ENCODE measurements around the gene BZW2. TPM values are rescaled to one million over a fixed set of nuclear protein-coding genes. Genes with fewer than 3 reads are reported as not detected.

BZW2 gene
- total RNA-seq, 3 donors from 2014 or later, result 44.8 to 67.0 (median 65.3) TPM

GRCh38 chr7:16697507-16698199 is 51.7 kb downstream of the BZW2 start:
- no peaks in the 10 kb centered on the region for H3K4me1 ChIP-seq (ENCODE audit: low read depth)
- ATAC-seq (no peak), DNase-seq (no peak)
- no peaks in the 10 kb centered on the region for H3K36me3 ChIP-seq (ENCODE audit: low read depth)
- H3K9me3 ChIP-seq, result no peaks in the 10 kb centered on the region
- no peak overlapping the region for H3K4me3 ChIP-seq
- no peak for TF ChIP-seq CTCF (IDR thresholded peaks at IDR 0.05)
- intact Hi-C loops (cut with DNase I, micrococcal nuclease), result no loop called here

- intact Hi-C loops (cut with DNase I, micrococcal nuclease), result no loop called here
- no peak for ATAC-seq
These were observed 52.4 kb downstream of the BZW2 start for GRCh38 chr7:16698200-16698905.

GRCh38 chr7:16702441-16702840 is 56.5 kb downstream of the BZW2 start:
- intact Hi-C loops (cut with DNase I, micrococcal nuclease), result no loop called here
- no peak for DNase-seq
- Histone ChIP-seq H3K4me1 (ENCODE audit: low read depth) (no peaks in the 10 kb centered on the region), H3K4me3 (no peak overlapping the region), H3K9me3 (no peaks in the 10 kb centered on the region), H3K36me3 (ENCODE audit: low read depth) (no peaks in the 10 kb centered on the region)
- TF ChIP-seq CTCF (IDR thresholded peaks at IDR 0.05), result no peak
- no peak for ATAC-seq

More at GRCh38 chr7:16698200-16698905, 52.4 kb downstream of the BZW2 start:
- no peak for TF ChIP-seq CTCF (IDR thresholded peaks at IDR 0.05)
- Histone ChIP-seq H3K4me3 (no peak overlapping the region), H3K4me1 (ENCODE audit: low read depth) (no peaks in the 10 kb centered on the region), H3K9me3 (no peaks in the 10 kb centered on the region), H3K36me3 (ENCODE audit: low read depth) (no peaks in the 10 kb centered on the region)
- no peak for DNase-seq

GRCh38 chr7:16708511-16708910 is 62.5 kb downstream of the BZW2 start:
- Histone ChIP-seq H3K36me3 (ENCODE audit: low read depth) (no peaks in the 10 kb centered on the region), H3K4me3 (no peak overlapping the region), H3K9me3 (no peaks in the 10 kb centered on the region), H3K4me1 (ENCODE audit: low read depth) (no peaks in the 10 kb centered on the region)
- no peak for DNase-seq
- TF ChIP-seq CTCF (IDR thresholded peaks at IDR 0.05), result no peak
- intact Hi-C loops (cut with DNase I, micrococcal nuclease), result no loop called here
- no peak for ATAC-seq

GRCh38 chr7:16708980-16709379 is 63.0 kb downstream of the BZW2 start:
- no peak for DNase-seq
- TF ChIP-seq CTCF (IDR thresholded peaks at IDR 0.05), result no peak
- Histone ChIP-seq H3K9me3 (no peaks in the 10 kb centered on the region), H3K4me3 (no peak overlapping the region), H3K36me3 (ENCODE audit: low read depth) (no peaks in the 10 kb centered on the region), H3K4me1 (ENCODE audit: low read depth) (no peaks in the 10 kb centered on the region)
- peak; percentile 57 for ATAC-seq
- intact Hi-C loops (cut with DNase I, micrococcal nuclease), result no loop called here

All from mucosa of descending colon (tissue), 3 donors.